B cell (primary cell): ENCODE results near the gene HIVEP1. TPM values are rescaled to one million over a fixed set of nuclear protein-coding genes. Genes with fewer than 3 reads are reported as not detected.

Experiments used
- ATAC-seq: fragments of 200-7000 bp; cut with Tn5 transposase; one replicate; pipeline ENCODE4 v1.10.0; 2021; ENCODE audit warnings: low read depth, mild to moderate bottlenecking, moderate number of reproducible peaks, moderate library complexity
- CTCF ChIA-PET: fragments of 350-600 bp; sonication (Branson Sonifier 250); formaldehyde crosslinking; loops from one replicate; lab custom pipeline; 2021; ENCODE audit warnings: antibody characterized with exemption, inconsistent platforms; lab: Charles Lee
- POLR2A ChIA-PET: fragments of 350-600 bp; sonication (Branson Sonifier 250); formaldehyde crosslinking; loops from one replicate; lab custom pipeline; 2021; ENCODE audit warnings: antibody characterized with exemption; lab: Charles Lee
- DNase-seq: peaks from one replicate; pipeline ENCODE4 v3.0.0; 2013
- H2AFZ ChIP-seq: 2 replicates; pipeline ENCODE4 v1.6.1; 2012; ENCODE audit warnings: mild to moderate bottlenecking, low read depth, low read length; ENCODE audit not compliant: insufficient read depth, poor library complexity, severe bottlenecking
- H3K27ac ChIP-seq, 2 donors: 1 replicate in 1 of 2; 2 replicates in 1 of 2; pipeline ENCODE4 v1.5.1; 2012 to 2013; ENCODE audit warnings: low read length in 2 of 2, mild to moderate bottlenecking in 2 of 2, moderate library complexity in 1 of 2
- H3K27me3 ChIP-seq, 4 experiments: fragments of 200-600 bp in 1 of 4; sonication (generic) in 1 of 4; replicated peaks in 1 of 4; 1 replicate in 2 of 4; 2 replicates in 2 of 4; pipeline versions ENCODE4 v1.6.1 to v1.7.0; 2013 to 2016; ENCODE audit warnings: low read length in 3 of 4, mild to moderate bottlenecking in 2 of 4, mixed read lengths in 1 of 4, moderate library complexity in 1 of 4; ENCODE audit not compliant: insufficient read depth in 4 of 4, control insufficient read depth in 3 of 4; ENCODE audit errors: control extremely low read depth in 1 of 4
- H3K36me3 ChIP-seq, 2 experiments: replicated peaks in 1 of 2; 1 replicate in 1 of 2; 2 replicates in 1 of 2; pipeline versions ENCODE4 v1.6.1 to v1.7.1; 2013; ENCODE audit warnings: low read length in 1 of 2; ENCODE audit not compliant: insufficient read depth in 2 of 2, control insufficient read depth in 1 of 2; ENCODE audit errors: control extremely low read depth in 1 of 2, extremely low read depth in 1 of 2
- H3K4me1 ChIP-seq, 2 donors: fragments of 200-600 bp in 1 of 2; sonication (generic) in 1 of 2; 1 replicate in 1 of 2; 2 replicates in 1 of 2; pipeline versions ENCODE4 v1.5.1 to v1.6.1; 2013 to 2017; ENCODE audit warnings: low read length in 2 of 2; ENCODE audit not compliant: control insufficient read depth in 2 of 2, insufficient read depth in 2 of 2
- H3K4me2 ChIP-seq: replicated peaks from 2 replicates; pipeline ENCODE3; 2012; ENCODE audit warnings: mild to moderate bottlenecking, low read depth, low read length; ENCODE audit not compliant: poor library complexity, severe bottlenecking
- H3K4me3 ChIP-seq, 5 experiments: fragments of 200-600 bp in 1 of 5; sonication (generic) in 1 of 5; 1 replicate in 3 of 5; 2 replicates in 2 of 5; pipeline versions ENCODE4 v1.5.1 to v1.7.0; 2011 to 2016; ENCODE audit warnings: low read length in 4 of 5, mild to moderate bottlenecking in 4 of 5, low read depth in 2 of 5, control low read depth in 1 of 5, moderate library complexity in 1 of 5; ENCODE audit not compliant: insufficient read depth in 1 of 5; ENCODE audit errors: control extremely low read depth in 1 of 5, extremely low read depth in 1 of 5
- H3K79me2 ChIP-seq: fragments of 200-600 bp; sonication (generic); one replicate; pipeline ENCODE4 v1.6.0; 2016; ENCODE audit warnings: low read length; ENCODE audit not compliant: control insufficient read depth, insufficient read depth
- H3K9ac ChIP-seq: fragments of 200-600 bp; sonication (generic); 2 replicates; pipeline ENCODE4 v1.6.1; 2017; ENCODE audit warnings: mild to moderate bottlenecking, low read length, moderate library complexity
- H3K9me3 ChIP-seq, 3 donors: one replicate each; pipeline versions ENCODE4 v1.6.1 to v1.7.1; 2013; ENCODE audit warnings: low read length in 2 of 3; ENCODE audit not compliant: control insufficient read depth in 2 of 3, insufficient read depth in 1 of 3; ENCODE audit errors: control extremely low read depth in 1 of 3
- H4K20me1 ChIP-seq: 2 replicates; pipeline ENCODE4 v1.6.0; 2012; ENCODE audit warnings: mild to moderate bottlenecking, low read length; ENCODE audit not compliant: insufficient read depth, control insufficient read depth, poor library complexity, severe bottlenecking
- H3K27ac Mint-ChIP-seq: one replicate; pipeline ENCODE4 v1.8.0; 2021; ENCODE audit warnings: mixed read lengths
- H3K27me3 Mint-ChIP-seq: one replicate; pipeline ENCODE4 v1.8.0; 2021; ENCODE audit warnings: mixed read lengths
- H3K4me1 Mint-ChIP-seq: one replicate; pipeline ENCODE4 v1.8.0; 2021; ENCODE audit warnings: mixed read lengths
- H3K4me3 Mint-ChIP-seq: one replicate; pipeline ENCODE4 v1.8.0; 2021; ENCODE audit warnings: mixed read lengths
- H3K9me3 Mint-ChIP-seq: one replicate; pipeline ENCODE4 v1.8.0; 2022; ENCODE audit warnings: mixed read lengths; ENCODE audit not compliant: insufficient read depth
- CTCF ChIP-seq: fragments of 200-600 bp; IDR thresholded peaks from one replicate; pipeline ENCODE4 v1.8.0; 2022; ENCODE audit warnings: antibody characterized with exemption, mild to moderate bottlenecking
- EZH2 ChIP-seq: IDR thresholded peaks from 2 replicates; pipeline ENCODE4 v1.6.1; 2012; ENCODE audit warnings: borderline replicate concordance, low read depth, mild to moderate bottlenecking, moderate library complexity, low read length; ENCODE audit not compliant: insufficient read depth, poor library complexity, severe bottlenecking
- WGBS: methylation state at CpG from one replicate; pipeline ENCODE4 v1.1.5; 2013; ENCODE audit warnings: missing lambda C conversion rate; ENCODE audit not compliant: insufficient coverage; 5-methylcytosine and 5-hydroxymethylcytosine counted together
- intact Hi-C: fragments of 100-400 bp; cut with micrococcal nuclease; formaldehyde crosslinking; loops from one replicate; pipeline ENCODE4 v1.10.0; 2022
- polyA plus RNA-seq: library from polyadenylated mRNA; depleted of rRNA; stranded (reverse); fragments of >200 nt; gene quantifications from 2 replicates; pipeline ENCODE4 v1.2.3, GENCODE V29; 2012
- total RNA-seq, 2 donors: library from RNA; stranded (reverse); fragments of 120-200 nt in 1 of 2; gene quantifications; 1 replicate in 1 of 2; 2 replicates in 1 of 2; pipeline versions ENCODE4 v1.2.3 to v1.2.4, GENCODE V29; 2013 to 2022

HIVEP1 gene
- total and polyA plus RNA-seq, 2 donors (not counting 1 experiment from before 2014, with no cell fraction given) = 11.3 to 96.5 TPM

DNA sequence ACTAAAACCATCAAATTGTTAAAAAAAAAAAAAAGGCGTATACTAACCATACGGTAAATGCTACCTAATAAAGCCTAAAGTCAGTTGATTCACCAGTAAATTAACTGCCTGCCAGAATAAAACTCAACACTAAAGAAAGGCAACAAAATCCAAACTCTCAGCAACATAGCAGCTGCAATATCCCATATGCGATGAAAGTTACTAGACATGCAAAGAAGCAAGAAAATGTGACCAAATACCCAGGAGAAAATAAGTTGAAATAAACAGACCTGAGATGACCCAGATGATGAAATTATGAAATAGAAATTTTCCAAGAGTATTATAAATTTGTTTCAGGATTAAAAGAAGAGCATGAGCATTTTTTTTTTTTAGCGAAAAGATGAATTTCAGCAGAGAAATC lies 174.4 kb downstream of the HIVEP1 start:
- Histone ChIP-seq H2AFZ (no peak overlapping the region), H3K9ac (no peak overlapping the region), H3K4me3 (no peak overlapping the region), H3K9me3 (no peaks in the 10 kb centered on the region), H3K79me2 (no peaks in the 10 kb centered on the region), H3K4me1 (no peaks in the 10 kb centered on the region), H3K27ac (no peak overlapping the region), H4K20me1 (no peaks in the 10 kb centered on the region), H3K4me2 (no peak overlapping the region), H3K27me3 (no peaks in the 10 kb centered on the region), H3K36me3 (no peaks in the 10 kb centered on the region)
- no peak overlapping the region for H3K27ac Mint-ChIP-seq
- intact Hi-C loops = no loop called here
- WGBS = no CpG with 5 or more reads among the region's 4 CpGs
- no peaks in the 10 kb centered on the region for H3K4me1 Mint-ChIP-seq
- H3K27me3 Mint-ChIP-seq = peaks cover 4% of the 10 kb centered on the region
- ATAC-seq (no peak), DNase-seq (no peak)
- ChIA-PET POLR2A (no interaction called here), CTCF (no interaction called here)
- TF ChIP-seq CTCF = no peak
- TF ChIP-seq EZH2 = no peak
- no peaks in the 10 kb centered on the region for H3K9me3 Mint-ChIP-seq
- no peak overlapping the region for H3K4me3 Mint-ChIP-seq

GRCh38 chr6:12189150-12189549 lies 177.0 kb downstream of the HIVEP1 start:
- no peaks in the 10 kb centered on the region for H3K79me2 ChIP-seq
- TF ChIP-seq EZH2 (no peak), CTCF (no peak)
- H3K9me3 Mint-ChIP-seq = no peaks in the 10 kb centered on the region
- H3K4me3 ChIP-seq = no peak overlapping the region
- no peak overlapping the region for H3K4me2 ChIP-seq
- H3K27me3 Mint-ChIP-seq = peaks cover 4% of the 10 kb centered on the region
- no peaks in the 10 kb centered on the region for H4K20me1 ChIP-seq
- no peaks in the 10 kb centered on the region for H3K36me3 ChIP-seq
- ChIA-PET POLR2A (no interaction called here), CTCF (interaction anchor here (0.6 kb wide), 1 partner anchor 27 kb away, joined by 3 read pairs; no protein-coding TSS in a partner anchor)
- no peak overlapping the region for H3K4me3 Mint-ChIP-seq
- H3K27ac Mint-ChIP-seq = no peak overlapping the region
- no peaks in the 10 kb centered on the region for H3K4me1 ChIP-seq
- no peak overlapping the region for H2AFZ ChIP-seq
- DNase-seq (no peak), ATAC-seq (no peak)
- H3K4me1 Mint-ChIP-seq = no peaks in the 10 kb centered on the region
- peaks cover 0 to 4% (median 0%) of the 10 kb centered on the region in 3 donors for H3K9me3 ChIP-seq
- no peak overlapping the region for H3K27ac ChIP-seq
- intact Hi-C loops = no loop called here
- no peak overlapping the region for H3K9ac ChIP-seq
- no peaks in the 10 kb centered on the region for H3K27me3 ChIP-seq
